Kidney glomerular epithelial cell (primary cell): ENCODE measurements around the gene IP6K3.
A peak's percentile ranks its signal among the peaks of the same experiment; 100 is the strongest.

Experiments
- DNase-seq: peaks from one replicate; lab custom pipeline; 2025; lab: John Stamatoyannopoulos, UW

Gene IP6K3, protein sequence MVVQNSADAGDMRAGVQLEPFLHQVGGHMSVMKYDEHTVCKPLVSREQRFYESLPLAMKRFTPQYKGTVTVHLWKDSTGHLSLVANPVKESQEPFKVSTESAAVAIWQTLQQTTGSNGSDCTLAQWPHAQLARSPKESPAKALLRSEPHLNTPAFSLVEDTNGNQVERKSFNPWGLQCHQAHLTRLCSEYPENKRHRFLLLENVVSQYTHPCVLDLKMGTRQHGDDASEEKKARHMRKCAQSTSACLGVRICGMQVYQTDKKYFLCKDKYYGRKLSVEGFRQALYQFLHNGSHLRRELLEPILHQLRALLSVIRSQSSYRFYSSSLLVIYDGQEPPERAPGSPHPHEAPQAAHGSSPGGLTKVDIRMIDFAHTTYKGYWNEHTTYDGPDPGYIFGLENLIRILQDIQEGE

DNA sequence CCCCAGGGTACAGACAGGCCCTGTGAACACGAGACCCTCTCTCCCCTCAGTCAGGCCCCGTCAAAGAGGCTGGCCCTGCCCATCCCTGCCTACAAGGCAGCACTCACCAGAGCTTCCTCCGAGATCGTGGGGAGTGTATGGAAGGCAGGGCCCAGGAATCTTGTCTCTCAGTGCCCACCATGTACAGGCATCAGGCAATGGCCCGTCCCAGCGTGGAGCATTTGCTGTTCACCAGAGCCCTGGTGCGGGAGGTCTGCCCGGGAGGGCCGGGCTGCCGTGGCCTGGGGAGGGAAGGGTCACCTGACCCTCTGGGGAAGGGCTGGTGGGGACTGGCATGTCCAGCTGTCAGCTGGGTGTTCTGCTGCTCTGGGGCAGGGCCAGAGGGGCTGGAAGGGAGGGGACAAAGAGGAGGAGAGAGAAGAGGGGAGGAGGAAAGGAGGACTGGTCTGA is at the start of gene IP6K3:
IP6K3 (minus strand) TSS at position 255 of the 450 bp plus-strand sequence. CDS start 11,429 bp downstream, outside the sequence.
- DNase-seq = no peak

DNA sequence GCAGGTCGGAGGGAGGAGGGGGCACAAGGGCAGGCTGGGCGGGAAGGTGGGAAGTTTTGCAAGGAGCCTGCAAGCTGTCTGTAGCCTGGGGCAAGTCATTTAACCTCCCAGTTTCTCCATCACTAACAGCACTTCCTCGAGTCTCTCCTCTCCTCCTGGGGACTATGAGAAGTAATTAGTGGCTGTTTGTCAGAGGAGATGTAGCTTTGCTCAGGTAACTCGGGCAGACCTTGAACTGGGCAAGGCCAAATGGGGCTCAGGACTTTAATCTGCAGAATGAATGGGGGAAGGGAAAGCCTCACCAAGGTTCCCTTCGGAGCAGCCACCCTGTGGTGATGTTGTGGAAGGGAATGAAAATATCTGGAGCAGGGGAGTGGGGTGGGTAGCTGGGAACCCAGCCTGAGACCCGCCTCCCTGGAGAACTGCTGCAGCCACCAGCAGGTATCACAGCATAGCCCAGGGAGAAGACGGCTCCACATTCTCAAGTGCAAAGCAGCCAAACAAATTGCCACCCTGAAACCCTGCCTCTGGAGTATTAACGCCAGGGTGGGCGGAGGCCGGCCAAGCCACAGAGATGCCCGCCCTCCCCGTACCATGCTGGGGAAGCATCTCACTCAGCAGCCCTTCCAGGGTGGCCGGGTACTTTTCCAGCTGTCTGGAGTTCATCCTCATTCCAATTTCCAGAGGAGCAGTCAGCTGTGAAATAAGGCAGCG is 48.4 kb upstream of the IP6K3 start:
- DNase-seq = peak; percentile 24

DNA sequence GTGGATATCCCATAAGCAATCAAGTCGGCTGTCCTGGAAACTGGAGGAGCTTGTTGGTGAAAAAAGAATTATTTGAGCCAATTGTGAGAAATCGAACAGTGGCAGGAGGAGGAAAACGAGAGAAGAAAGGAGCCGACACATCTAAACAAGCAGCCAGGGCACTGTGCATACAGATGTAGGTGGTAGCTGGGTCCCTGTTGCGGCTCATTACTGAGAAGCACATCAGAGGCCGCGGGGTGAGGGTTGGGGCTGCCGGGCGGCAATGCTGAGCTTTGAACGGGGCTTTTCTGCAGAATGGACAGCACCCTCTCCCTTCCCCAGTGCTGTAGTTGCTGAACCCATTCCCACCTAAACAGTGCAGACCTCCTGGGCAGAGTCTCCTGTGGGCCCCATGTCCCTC is 46.3 kb upstream of the IP6K3 start:
- no peak for DNase-seq

DNA sequence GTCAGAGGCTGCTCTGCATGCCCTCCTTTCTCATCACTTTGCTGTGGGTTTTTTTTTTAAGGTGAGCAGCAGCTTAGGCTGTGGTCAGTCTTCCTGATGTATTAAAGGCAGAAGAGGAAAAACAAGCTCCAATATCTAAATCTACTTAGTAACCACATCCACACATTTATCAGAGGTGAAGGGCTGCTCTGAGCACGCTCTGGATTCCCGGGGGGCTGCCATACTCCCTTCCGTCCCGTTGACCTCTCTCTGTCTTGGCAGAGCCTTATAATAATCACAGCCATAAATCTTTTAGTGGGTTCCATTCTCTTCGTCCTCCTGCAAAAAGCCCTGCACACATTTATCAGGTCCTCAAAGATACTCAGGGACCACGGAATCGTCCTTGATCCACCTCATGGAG is 44.9 kb upstream of the IP6K3 start:
- no peak for DNase-seq

DNA sequence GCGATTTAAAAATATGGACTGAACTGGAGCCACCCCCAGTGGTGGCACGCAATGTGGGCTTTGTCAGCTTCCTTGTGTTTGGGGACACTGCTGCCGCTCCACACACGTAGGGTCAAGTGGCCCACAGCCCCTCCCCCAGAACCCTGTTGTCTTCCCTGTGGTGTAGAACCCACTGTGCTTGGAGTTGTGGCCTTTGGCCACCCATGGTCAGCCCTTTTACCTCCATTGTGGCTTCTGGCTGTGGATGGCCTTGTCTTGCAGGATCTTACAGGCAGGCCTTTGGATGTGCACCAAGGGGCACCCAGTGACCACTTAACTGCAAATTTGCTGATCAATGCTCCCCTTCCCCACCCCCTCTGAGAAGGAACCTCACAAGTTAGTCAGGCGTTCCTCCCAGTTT is 44.2 kb upstream of the IP6K3 start:
- no peak for DNase-seq

DNA sequence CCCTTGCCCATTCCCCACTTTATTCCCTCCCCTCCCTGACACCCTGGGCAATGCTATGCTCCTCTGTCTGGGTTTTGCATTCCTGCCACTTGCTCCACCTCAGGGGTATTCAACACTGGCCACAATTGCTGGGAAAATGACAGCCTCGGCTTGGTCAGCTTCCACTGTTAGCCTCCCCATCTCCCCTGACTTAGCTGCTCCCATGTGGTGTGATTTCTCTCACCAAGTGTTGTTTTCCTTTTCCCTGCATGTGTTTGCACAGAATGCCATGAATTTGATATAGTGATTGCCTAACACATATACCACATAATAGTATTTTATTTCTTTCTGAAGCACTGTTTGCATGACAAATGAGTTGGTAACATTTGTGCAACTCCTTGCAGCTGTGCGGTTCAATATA is 43.7 kb upstream of the IP6K3 start:
- no peak for DNase-seq

DNA sequence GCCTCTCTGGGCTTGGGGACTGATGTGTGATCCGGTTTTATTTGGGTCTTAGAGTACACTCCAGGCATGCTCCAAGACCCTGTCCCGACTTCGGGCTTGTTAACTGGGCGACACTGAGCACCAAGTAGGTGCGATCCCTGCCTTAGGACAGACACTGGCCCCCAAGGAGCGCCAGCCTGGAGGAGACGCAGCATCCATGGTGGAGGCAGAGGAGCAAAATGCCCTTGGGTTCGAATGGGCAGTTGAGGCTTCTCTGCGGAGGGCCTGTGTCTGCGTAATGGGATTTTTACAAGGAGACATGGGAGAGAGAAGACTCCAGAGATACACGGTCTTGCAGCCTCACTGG is 42.8 kb upstream of the IP6K3 start:
- no peak for DNase-seq

DNA sequence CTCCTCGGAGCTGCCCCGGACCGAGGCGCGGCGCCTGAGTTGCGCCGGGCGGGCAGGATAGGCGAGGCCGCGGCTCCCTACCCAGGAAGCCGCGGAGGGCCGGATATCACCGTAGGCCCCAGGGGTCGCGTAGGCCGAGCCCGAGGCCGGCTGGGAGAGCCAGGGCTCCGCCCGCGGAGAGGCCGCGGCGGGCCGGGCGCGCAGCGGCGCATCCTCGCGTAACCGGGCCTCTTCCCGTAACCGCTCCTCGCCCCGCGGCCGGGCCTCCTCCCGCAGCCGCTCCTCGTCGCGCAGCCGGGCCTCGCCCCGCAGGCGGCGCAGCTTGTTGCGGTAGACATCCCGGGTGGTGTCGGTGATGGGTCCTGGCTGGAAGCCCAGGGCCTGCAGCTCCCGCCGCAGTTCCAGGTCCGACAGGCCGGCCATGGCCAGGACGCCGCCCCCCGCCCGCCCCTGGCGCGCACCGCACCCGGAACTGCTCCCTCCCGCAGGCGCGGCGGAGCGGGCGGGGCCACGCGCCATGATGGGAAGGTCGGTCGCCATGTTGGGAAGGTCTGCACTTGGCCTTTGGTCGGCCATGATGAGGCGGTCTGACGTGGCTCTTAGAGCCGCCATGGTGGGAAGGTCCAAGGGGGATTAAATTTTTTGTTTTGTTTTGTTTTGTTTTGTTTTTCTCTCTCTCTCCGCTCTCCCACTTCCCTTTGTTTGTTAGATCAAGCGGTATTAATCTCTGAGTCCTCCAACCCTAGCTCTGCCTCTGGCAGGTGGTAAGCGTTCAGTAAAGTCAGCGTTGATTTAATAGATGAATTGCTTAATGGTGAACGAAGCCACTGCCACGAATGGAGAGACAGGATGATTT is 42.2 kb upstream of the IP6K3 start, which contains the start of gene LEMD2:
LEMD2 (minus strand) TSS at position 437 of the 856 bp plus-strand sequence; CDS start at position 423, 14 bp downstream.
- DNase-seq = peak; percentile 87

DNA sequence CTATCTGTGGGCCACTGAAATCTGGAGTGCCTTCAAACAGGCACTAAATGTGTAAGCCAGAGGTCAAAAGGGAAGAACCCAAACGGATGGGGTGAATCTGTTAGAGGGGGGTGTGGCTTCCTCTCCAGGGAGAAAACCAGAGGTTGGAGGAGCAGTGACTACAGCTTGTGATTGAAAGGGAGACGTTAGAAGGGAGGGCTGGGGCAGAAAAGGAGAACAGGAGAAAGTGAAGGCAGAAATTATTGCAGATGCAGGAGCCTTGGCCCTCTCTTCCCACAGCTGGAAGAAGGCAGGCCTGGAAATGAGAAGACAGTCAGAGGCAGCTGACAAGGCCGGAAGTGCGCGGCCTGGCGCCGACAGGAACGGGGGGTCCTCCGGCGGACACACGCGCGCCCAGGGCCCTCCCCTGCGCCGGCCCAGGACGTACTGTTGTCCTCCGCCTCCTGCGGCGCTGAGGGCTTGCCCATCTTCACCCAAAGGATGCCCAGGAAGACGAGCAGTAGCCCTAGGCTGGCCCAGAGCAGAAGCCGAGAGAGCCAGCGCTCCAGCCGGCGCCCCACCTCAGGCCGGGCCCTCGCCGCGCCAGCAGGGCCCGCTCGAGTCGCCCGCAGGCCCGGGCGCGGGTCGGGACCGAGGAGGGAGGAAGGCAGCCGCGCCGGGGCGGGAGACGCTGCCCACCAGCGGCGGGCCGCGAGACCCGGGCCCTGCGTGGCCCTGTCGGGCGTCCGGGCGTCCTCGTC is 41.4 kb upstream of the IP6K3 start:
- DNase-seq = peak; percentile 32

DNA sequence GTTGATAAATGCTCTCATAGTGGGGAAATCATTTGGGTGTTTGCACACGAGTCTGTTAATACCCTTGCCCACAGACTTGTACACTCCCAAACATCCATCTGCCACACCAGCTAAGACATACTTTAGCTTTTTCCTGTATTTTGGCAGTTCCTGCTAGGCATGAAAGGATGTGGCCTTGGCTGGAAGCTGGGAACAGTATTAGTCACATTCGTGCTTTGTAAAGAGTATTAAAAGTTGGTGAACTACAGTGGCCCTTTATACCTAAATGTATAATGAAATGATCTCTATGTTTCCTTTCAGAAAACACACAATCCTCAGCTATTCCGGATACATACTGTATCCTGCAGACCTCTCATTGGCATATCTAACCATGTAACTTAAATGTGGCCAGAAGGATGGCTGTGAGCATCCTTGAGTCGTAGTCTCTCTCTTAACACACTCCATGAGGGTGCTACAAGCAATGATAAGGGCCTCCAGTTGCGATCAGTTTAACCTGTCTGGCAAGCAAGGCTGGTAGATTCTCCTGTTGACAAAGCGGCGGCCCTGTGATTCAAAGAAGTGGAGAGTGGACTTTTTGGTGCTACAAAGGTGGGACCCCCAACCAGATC is 40.7 kb upstream of the IP6K3 start:
- DNase-seq = no peak

DNA sequence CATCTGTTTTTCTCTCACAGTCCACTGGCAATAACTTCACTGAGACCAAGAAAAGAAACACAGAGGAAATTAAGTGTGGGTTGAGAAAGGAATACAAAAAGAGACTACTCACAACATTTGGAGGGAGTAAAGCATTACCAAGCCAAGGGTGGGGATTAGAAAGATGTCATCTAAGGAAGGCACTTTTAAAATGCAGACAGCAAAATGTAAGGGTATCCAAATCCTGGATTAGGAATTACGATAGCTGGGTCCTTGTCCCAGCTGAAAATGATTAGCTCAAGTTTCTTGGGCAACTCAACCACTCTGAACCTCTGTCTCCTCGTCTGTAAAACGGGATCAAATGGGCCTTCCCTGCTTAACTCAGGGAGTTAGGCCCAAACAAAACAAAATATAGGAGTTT is 40.0 kb upstream of the IP6K3 start:
- DNase-seq = no peak

DNA sequence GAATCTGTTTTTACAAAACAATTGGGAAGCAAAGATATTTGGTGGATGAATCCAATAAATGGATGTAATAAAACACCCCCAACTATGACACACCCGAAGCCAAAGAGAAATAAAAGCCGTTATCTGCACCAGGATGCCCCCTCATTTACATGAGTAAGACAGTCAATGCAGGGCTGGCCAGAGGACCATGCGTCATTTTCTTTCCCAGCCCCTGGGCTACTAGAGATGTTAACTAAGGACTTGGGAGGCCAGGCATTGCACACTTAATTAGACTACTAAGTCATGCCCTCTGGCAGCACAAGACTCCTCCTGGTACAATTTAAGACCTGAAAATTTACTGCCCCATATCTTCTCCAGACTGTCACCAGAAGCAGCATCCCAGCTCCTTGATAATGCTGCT is 39.1 kb upstream of the IP6K3 start:
- no peak for DNase-seq

DNA sequence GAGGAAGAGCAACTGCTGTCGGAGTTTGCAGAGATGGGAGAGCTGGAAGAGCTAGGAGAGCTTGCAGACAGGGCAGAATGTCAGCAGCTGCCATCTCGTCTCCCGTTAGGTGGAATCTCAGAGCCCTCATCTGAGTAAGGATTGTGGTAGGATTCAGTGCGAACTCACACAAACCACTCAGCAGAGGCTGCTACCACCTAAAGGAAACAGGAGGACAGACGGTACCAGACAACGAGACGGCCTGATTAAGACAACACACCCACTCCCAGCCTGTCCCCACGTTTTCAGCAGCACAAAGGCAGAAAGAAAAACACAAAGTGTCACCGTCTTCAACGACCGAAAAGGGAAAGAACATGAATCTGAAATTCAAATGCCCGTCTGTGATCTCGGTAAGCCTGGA is 38.1 kb upstream of the IP6K3 start:
- no peak for DNase-seq

DNA sequence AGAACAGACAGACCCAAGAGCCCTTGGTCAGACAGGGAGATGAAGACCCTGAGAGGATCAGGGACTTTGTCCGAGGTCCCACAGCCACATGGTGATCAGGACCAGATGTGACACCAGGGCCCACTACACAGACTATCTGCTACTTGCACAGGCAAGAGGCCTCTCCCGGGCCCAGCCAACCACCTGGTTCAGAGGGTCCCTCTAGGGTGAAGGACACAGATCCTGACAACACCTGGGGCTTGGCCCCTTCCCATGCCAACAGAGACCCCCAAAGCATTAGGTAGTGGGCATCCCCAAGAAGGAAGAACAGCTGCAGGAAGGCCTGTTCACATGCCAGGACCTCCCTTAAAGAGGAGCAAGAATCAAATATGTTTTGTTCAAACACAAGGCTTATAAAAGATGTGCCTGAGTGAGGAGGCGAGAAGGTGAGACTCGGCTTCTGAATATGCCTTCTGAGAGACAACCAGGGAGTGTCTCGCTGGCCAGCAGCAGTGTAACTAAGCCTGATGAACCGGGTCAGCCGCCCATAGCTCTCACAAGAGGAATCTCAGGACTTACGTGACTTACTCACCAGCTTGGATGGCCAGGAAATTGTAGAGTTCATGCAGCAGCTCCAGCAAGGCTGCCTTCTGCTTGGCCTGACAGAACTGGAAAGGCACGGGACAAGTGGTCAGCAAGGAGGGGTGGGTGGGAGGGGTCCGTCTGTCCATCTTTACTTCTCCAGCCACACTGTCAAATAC is 37.2 kb upstream of the IP6K3 start:
- no peak for DNase-seq

DNA sequence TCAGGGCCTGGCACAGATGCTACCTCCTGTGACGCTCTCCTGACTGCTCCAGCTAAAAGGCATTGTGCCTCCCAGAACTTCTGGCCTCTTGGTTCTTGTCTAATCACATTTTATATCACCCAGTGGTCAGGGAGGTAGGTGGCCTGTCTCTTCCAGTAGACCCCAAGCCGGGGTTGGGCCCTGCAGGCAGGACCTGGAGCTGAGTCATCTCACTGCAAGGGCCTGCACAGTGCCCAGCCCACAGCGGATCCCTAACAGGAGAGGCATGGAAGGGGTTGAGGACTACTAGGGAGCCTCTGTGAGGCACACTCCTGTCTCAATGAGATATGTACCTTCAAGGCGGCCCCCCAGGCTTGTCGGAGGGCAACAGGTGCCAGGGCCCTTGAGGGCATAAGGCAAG is 35.9 kb upstream of the IP6K3 start:
- no peak for DNase-seq

DNA sequence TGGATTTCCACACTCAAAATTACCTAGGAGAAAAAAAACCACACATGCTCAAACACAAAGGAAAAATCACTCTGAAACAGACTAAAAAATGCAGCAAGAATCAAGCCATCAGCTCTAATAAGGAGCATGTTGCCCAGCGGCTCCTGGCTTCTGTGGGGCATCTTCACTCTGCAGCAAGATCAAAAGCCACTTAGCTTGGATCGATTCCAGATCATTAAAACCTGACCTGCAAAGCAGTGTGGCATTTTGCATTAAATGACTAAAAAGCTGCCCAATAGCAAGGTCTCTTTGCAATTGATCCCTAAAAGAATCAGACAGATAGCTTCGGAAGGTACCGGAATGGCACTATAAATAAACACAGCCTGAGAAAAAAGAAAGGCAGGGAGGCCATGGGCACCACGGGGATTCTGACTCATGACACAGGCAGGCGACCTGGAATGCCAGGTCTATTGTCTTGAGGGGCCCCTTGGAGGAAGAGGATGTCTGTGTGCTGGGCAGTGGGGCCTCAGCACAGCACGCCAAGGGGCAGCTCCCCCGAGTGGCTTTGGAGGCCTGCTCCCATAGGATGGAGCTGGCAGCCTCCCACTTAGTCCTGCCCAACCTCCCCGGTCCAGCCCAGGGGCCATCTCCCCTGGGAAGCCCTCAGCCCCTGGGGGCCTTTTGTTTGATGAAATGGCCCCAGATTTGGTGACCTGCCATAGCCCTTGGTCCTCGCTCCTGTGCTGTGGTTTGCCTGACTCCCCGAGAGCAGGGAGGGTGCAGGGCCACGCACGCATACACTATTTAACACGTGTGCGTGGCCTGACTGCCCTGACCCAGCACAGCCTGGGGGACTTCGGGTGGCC is 34.6 kb upstream of the IP6K3 start:
- DNase-seq = peak; percentile 80

DNA sequence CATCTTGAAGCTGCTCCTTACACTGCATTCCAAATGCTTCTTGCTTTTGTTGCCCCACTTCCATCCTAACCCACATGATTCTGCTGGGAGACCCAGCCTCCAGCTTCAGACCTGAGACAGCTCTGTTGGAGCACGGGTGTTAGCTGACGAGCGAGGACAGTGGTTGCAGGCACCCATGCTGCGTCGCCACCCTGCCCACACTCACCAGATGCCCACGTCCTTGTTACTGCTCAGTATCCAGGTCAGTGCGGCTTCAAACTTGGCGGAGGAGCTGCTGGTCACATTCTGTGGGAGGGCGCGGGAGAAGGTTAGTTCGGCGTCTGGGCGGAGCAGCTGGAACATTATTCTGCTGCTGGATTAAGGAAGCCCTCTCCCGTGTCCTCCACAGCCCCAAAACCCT is 33.2 kb upstream of the IP6K3 start:
- DNase-seq = no peak

DNA sequence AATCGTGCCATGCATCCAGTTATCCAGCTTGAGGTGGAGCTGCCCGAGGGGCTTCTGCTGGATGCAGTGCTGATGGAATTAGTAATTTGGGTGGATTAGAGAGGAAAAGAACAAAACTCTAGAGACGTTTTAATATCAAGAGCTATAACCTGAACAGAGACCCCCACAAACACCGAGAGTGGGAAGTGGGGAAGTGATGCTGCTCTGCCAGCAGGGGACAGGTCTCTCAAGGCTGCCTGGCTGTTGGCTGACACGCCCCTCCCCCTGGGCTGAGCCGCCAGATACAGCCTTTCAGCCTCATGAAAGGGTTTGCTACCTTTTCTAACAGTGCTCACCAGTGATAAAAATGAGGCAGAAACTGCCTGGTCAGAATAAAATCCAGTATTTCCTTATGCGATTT is 32.6 kb upstream of the IP6K3 start:
- DNase-seq = no peak

DNA sequence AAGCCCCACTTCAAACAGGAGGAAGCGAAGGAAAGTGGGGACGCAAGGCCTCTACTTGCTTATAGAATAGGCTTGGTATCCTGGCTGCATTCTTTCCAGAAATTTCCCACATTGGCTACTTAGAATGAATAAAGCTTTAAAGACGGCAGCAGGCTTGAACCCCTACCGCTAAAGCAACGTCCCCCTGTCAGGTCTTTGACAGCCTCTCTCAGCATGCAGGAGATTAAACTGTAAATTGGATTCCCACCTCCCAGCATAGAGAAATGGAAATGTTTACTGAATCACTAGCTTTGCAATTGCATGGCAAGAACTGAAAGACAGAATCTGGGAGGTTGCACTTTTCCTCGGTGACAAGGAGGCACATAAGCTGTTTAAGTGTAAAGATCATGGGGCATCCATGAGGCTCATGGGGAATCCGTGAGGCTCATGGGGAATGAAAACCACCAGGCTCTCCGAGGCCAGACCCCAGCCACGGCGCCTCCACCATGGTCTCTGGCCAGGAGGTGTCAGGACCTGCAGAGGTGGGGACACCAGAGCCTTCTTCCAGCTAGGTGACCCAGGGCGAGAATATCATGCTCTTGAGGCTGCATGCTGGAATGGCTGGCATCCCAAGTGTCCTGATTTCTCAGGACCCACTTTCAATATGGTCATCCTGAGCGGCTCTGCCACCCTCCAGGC is 31.9 kb upstream of the IP6K3 start:
- no peak for DNase-seq
